OCI-LY3 (cell line): ENCODE measurements around the gene LMO7.

ENCODE experiments used
- H2AFZ ChIP-seq: fragments of 200-600, 300-600 bp; shearing (Covaris generic); 2 replicates; pipeline ENCODE4 v1.6.0; 2014; ENCODE audit warnings: antibody characterized with exemption, low read depth, low read length
- H3K27ac ChIP-seq: fragments of 200-600, 300-600 bp; sonication (generic); 2 replicates; pipeline ENCODE4 v1.5.1; 2014; ENCODE audit warnings: mild to moderate bottlenecking, low read length, moderate library complexity, mixed read lengths
- H3K27me3 ChIP-seq: fragments of 200-600, 300-600 bp; sonication (generic); 2 replicates; pipeline ENCODE4 v1.6.1; 2014; ENCODE audit warnings: low read depth, low read length, mixed read lengths
- H3K36me3 ChIP-seq: fragments of 200-600, 300-600 bp; sonication (generic); replicated peaks from 2 replicates; pipeline ENCODE3; 2014; ENCODE audit warnings: low read depth, low read length, mixed read lengths
- H3K4me1 ChIP-seq: fragments of 300-600, 200-600 bp; sonication (generic); 2 replicates; pipeline ENCODE4 v1.6.1; 2014; ENCODE audit warnings: low read length, mixed read lengths
- H3K4me2 ChIP-seq: fragments of 200-600, 300-600 bp; sonication (generic); 2 replicates; pipeline ENCODE4 v1.6.1; 2014; ENCODE audit warnings: low read length, mixed read lengths
- H3K4me3 ChIP-seq: fragments of 300-600, 200-600 bp; sonication (generic); 2 replicates; pipeline ENCODE4 v1.5.1; 2014; ENCODE audit warnings: antibody characterized with exemption, mild to moderate bottlenecking, low read length, moderate library complexity
- H3K79me2 ChIP-seq: fragments of 300-600, 200-600 bp; shearing (Covaris generic); 2 replicates; pipeline ENCODE4 v1.6.1; 2014; ENCODE audit warnings: mild to moderate bottlenecking, low read length, mixed read lengths
- H3K9ac ChIP-seq: fragments of 300-600, 200-600 bp; shearing (Covaris generic); 2 replicates; pipeline ENCODE4 v1.6.0; 2014; ENCODE audit warnings: mild to moderate bottlenecking, low read length, moderate library complexity
- H3K9me3 ChIP-seq: fragments of 200-600, 300-600 bp; shearing (Covaris generic); 2 replicates; pipeline ENCODE4 v1.6.1; 2014; ENCODE audit warnings: low read length, mixed read lengths; ENCODE audit not compliant: insufficient read depth
- H4K20me1 ChIP-seq: fragments of 200-600, 300-600 bp; sonication (generic); 2 replicates; pipeline ENCODE4 v1.6.1; 2016; ENCODE audit warnings: low read length, mixed read lengths; ENCODE audit not compliant: insufficient read depth
- EZH2phosphoT487 ChIP-seq: fragments of 200-600 bp; shearing (Covaris generic); IDR thresholded peaks from 2 replicates; pipeline ENCODE4 v1.6.1; 2018; ENCODE audit warnings: antibody characterized with exemption, mixed run types, low read depth
- TF ChIP-seq, protein P1 (sequence below): fragments of 200-600, 300-600 bp; sonication (generic); IDR thresholded peaks from 2 replicates; pipeline ENCODE4 v1.5.1; 2014; ENCODE audit warnings: antibody characterized with exemption, low read length, low read depth

LMO7 gene

DNA sequence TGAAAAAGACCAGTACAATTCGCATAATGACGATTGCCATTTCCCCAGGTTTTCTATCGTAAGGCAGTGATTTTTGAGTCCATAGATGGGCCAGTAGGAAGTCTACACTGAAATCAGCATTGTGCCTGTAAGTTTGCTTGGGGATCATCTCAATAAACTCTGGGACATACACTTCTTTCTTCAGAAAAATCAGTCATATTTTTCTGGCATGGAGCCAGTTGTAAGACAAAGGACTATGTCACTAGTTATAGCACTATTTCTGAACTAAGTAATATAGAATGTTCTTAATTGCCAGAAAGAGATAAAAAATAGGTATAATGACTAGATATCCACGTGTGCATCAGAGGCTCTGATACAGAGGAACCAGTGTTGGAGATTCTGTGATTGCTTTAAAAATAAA lies 243.5 kb downstream of the LMO7 start:
- Histone ChIP-seq H3K27ac (no peak overlapping the region), H3K4me1 (peaks cover 17% of the 10 kb centered on the region), H3K4me2 (no peak overlapping the region), H3K4me3 (no peak overlapping the region), H2AFZ (no peak overlapping the region), H3K79me2 (no peaks in the 10 kb centered on the region), H4K20me1 (no peaks in the 10 kb centered on the region), H3K27me3 (peaks cover 13% of the 10 kb centered on the region), H3K36me3 (no peaks in the 10 kb centered on the region), H3K9ac (no peak overlapping the region), H3K9me3 (no peaks in the 10 kb centered on the region)
- no peak for TF ChIP-seq EZH2phosphoT487
- TF ChIP-seq, protein P1, sequence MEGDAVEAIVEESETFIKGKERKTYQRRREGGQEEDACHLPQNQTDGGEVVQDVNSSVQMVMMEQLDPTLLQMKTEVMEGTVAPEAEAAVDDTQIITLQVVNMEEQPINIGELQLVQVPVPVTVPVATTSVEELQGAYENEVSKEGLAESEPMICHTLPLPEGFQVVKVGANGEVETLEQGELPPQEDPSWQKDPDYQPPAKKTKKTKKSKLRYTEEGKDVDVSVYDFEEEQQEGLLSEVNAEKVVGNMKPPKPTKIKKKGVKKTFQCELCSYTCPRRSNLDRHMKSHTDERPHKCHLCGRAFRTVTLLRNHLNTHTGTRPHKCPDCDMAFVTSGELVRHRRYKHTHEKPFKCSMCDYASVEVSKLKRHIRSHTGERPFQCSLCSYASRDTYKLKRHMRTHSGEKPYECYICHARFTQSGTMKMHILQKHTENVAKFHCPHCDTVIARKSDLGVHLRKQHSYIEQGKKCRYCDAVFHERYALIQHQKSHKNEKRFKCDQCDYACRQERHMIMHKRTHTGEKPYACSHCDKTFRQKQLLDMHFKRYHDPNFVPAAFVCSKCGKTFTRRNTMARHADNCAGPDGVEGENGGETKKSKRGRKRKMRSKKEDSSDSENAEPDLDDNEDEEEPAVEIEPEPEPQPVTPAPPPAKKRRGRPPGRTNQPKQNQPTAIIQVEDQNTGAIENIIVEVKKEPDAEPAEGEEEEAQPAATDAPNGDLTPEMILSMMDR, result no peak

DNA sequence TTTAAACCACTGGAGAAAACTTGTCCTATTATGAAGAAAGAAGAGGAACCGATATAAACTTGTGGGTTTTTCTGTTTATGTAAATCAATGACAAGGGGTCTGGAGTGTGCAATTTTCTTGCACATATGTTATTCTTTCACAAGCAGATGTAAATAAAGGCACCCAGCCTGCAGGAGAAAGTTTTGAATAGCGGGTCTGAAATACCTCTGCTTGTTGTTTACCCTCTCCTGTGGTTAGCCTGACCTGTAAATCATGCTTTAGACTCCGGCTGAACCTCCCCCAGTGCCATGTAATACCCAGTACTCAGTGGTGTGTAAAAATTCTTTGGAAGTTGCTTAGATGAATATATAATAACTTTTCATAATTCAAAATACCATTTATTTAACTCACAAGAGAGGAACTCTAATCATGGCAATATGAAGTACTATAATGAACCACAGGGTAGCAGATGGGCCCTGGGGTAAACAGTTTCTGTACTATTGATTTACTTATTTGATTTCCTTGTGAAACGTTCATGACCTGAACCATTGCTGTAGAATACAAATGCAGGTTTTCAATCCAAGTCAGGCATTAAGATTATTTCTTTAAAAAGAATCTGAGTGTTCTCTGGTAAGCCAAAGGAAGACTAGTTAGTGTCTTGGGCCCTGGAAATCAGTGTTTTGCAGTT lies 245.1 kb downstream of the LMO7 start:
- no peak overlapping the region for H2AFZ ChIP-seq
- no peaks in the 10 kb centered on the region for H3K79me2 ChIP-seq
- H3K9ac ChIP-seq, result no peak overlapping the region
- no peak overlapping the region for H3K4me2 ChIP-seq
- peaks cover 13% of the 10 kb centered on the region for H3K4me1 ChIP-seq
- no peaks in the 10 kb centered on the region for H3K9me3 ChIP-seq
- H4K20me1 ChIP-seq, result no peaks in the 10 kb centered on the region
- H3K36me3 ChIP-seq, result no peaks in the 10 kb centered on the region
- TF ChIP-seq, protein P1, result no peak
- TF ChIP-seq EZH2phosphoT487, result no peak
- peaks cover 13% of the 10 kb centered on the region for H3K27me3 ChIP-seq
- no peak overlapping the region for H3K27ac ChIP-seq
- H3K4me3 ChIP-seq, result no peak overlapping the region

DNA sequence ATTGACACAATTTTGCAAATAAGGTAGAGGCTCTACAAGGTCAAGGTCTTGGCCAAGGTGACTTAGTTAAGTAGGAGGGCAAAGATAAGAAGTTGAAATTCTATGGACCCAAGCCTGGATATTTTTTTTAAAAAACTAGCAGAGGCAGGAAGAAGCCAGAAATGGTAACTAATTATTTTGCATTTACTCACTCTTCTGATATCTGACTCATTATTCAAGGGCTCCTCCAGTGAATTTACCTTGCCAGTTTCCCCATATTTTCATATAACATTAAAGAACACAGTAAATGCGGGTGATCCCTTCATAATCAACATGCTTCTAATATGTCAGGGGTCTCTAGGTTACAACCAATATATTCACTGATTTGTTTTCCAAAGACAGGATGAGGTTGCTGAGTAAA lies 246.1 kb downstream of the LMO7 start:
- no peaks in the 10 kb centered on the region for H3K79me2 ChIP-seq
- H3K9ac ChIP-seq, result no peak overlapping the region
- no peak overlapping the region for H3K27ac ChIP-seq
- TF ChIP-seq, protein P1, result no peak
- no peak for TF ChIP-seq EZH2phosphoT487
- H2AFZ ChIP-seq, result no peak overlapping the region
- H3K27me3 ChIP-seq, result peaks cover 13% of the 10 kb centered on the region
- H3K9me3 ChIP-seq, result no peaks in the 10 kb centered on the region
- H4K20me1 ChIP-seq, result no peaks in the 10 kb centered on the region
- H3K4me3 ChIP-seq, result no peak overlapping the region
- peaks cover 10% of the 10 kb centered on the region for H3K4me1 ChIP-seq
- no peaks in the 10 kb centered on the region for H3K36me3 ChIP-seq
- H3K4me2 ChIP-seq, result no peak overlapping the region

DNA sequence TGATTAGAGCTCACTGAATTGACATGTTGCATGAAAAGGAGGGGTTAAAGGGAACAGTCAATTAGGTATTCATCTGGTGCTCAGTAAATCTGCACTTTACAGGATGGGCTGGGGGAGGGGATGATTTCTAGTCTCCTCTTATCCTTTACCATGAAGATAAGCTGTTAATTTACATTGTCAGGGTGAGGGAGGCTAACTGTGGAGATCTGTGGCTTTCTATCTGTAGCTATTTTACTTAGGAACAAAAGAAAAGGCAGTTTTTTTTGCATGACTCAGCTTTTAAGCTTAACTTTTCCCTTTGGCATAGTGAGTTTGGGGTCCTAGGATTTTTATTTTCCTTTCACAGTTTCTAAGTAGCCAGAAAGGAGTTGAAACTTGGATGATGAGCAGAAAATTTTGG lies 253.3 kb downstream of the LMO7 start:
- TF ChIP-seq, protein P1, result no peak
- TF ChIP-seq EZH2phosphoT487, result no peak
- no peaks in the 10 kb centered on the region for H3K4me1 ChIP-seq
- H3K4me2 ChIP-seq, result no peak overlapping the region
- no peaks in the 10 kb centered on the region for H3K79me2 ChIP-seq
- no peak overlapping the region for H3K4me3 ChIP-seq
- no peaks in the 10 kb centered on the region for H4K20me1 ChIP-seq
- no peaks in the 10 kb centered on the region for H3K36me3 ChIP-seq
- H3K27ac ChIP-seq, result no peak overlapping the region
- H2AFZ ChIP-seq, result no peak overlapping the region
- no peaks in the 10 kb centered on the region for H3K27me3 ChIP-seq
- H3K9ac ChIP-seq, result no peak overlapping the region
- no peaks in the 10 kb centered on the region for H3K9me3 ChIP-seq
